ENCODE results near the gene TRAK1. TPM values are rescaled to one million over a fixed set of nuclear protein-coding genes. Genes with fewer than 3 reads are reported as not detected.

Gene TRAK1
- total and polyA plus RNA-seq, 2 of the 4 experiments (the other 2 are of a cell fraction) = 25.6 to 28.1 TPM

GRCh38 chr3:42250761-42251160 lies 159.6 kb downstream of the TRAK1 start:
- ATAC-seq (ENCODE audit: low read depth) (no peak), DNase-seq (no peak)
- no peak overlapping the region for H2AFZ ChIP-seq (replicated peaks; ENCODE audit: low read length, poor library complexity)
- H3K9ac ChIP-seq (ENCODE audit: low read depth, low read length) = no peak overlapping the region
- no peak overlapping the region for H3K4me3 ChIP-seq (ENCODE audit: insufficient read depth, low read depth, low read length)
- no peak overlapping the region for H3K4me2 ChIP-seq (ENCODE audit: low read depth, low read length)
- H3K9me3 ChIP-seq (ENCODE audit: control insufficient read depth, insufficient read depth, low read length) = no peaks in the 10 kb centered on the region
- no peak overlapping the region for H3K18ac ChIP-seq (ENCODE audit: low read depth, low read length)
- peaks cover 27% of the 10 kb centered on the region for H3K27me3 ChIP-seq (ENCODE audit: control insufficient read depth, insufficient read depth, low read length)
- H2AK9ac ChIP-seq (replicated peaks; ENCODE audit: low read depth, low read length, poor library complexity) = no peak overlapping the region
- no TSS peak for BruUV-seq (replicated peaks)
- no peaks in the 10 kb centered on the region for H3K36me3 ChIP-seq (ENCODE audit: control insufficient read depth, insufficient read depth, low read length)
- no peak overlapping the region for H2BK20ac ChIP-seq (ENCODE audit: low read depth, low read length)
- in situ Hi-C loops (cut with MboI; ENCODE audit: low sequenced_read_pairs) = loop anchor here (10.0 kb wide), 1 partner anchor 284 kb away; no protein-coding TSS in a partner anchor
- H2BK120ac ChIP-seq (ENCODE audit: low read depth, low read length) = no peak overlapping the region
- POLR2A ChIA-PET (ENCODE audit: unreplicated experiment) = no interaction called here
- no peak overlapping the region for H3K14ac ChIP-seq (replicated peaks; ENCODE audit: low read depth, low read length)
- H4K91ac ChIP-seq (ENCODE audit: insufficient read depth, low read depth, low read length) = no peak overlapping the region
- H3K4me1 ChIP-seq (ENCODE audit: control insufficient read depth, insufficient read depth, low read length) = no peaks in the 10 kb centered on the region; the same call in 1 of the 2 replicates
- intact Hi-C loops (cut with micrococcal nuclease) = no loop called here
- H3K79me1 ChIP-seq (ENCODE audit: low read depth in 1 of 2, low read length in 2 of 2) = no peaks in the 10 kb centered on the region
- H3K56ac ChIP-seq (ENCODE audit: extremely low read depth, insufficient read depth, low read length) = no peak overlapping the region
- no peak overlapping the region for H2BK15ac ChIP-seq (ENCODE audit: low read depth, low read length)
- H2AK5ac ChIP-seq (ENCODE audit: low read depth, low read length) = no peak overlapping the region
- no peak overlapping the region for H3K23ac ChIP-seq (ENCODE audit: low read depth, low read length)
- no peak overlapping the region for H4K8ac ChIP-seq (ENCODE audit: low read depth in 2 of 2, low read length in 2 of 2)
- TF ChIP-seq, protein P1, sequence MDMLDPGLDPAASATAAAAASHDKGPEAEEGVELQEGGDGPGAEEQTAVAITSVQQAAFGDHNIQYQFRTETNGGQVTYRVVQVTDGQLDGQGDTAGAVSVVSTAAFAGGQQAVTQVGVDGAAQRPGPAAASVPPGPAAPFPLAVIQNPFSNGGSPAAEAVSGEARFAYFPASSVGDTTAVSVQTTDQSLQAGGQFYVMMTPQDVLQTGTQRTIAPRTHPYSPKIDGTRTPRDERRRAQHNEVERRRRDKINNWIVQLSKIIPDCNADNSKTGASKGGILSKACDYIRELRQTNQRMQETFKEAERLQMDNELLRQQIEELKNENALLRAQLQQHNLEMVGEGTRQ (IDR thresholded peaks at IDR 0.05; ENCODE audit: low read depth, low read length) = no peak
- no peak for TF ChIP-seq CHD1 (IDR thresholded peaks at IDR 0.05; ENCODE audit: low read depth, low read length)
- TF ChIP-seq SMC3 (IDR thresholded peaks at IDR 0.05; ENCODE audit: low read depth, low read length) = no peak
- no peak for TF ChIP-seq MXI1 (IDR thresholded peaks at IDR 0.05; ENCODE audit: borderline replicate concordance, low read depth, low read length)
- no peak for TF ChIP-seq MAFK (IDR thresholded peaks at IDR 0.05; ENCODE audit: low read depth, low read length)
- TF ChIP-seq CEBPB (IDR thresholded peaks at IDR 0.05; ENCODE audit: low read depth, low read length) = no peak
- no peak for TF ChIP-seq RFX5 (IDR thresholded peaks at IDR 0.05; ENCODE audit: low read depth, low read length)
- TF ChIP-seq NFE2L2 (IDR thresholded peaks at IDR 0.05; ENCODE audit: low read depth, low read length) = no peak
- TF ChIP-seq FOS (IDR thresholded peaks at IDR 0.05; ENCODE audit: low read depth, low read length) = no peak
- TF ChIP-seq MAZ (IDR thresholded peaks at IDR 0.05; ENCODE audit: borderline replicate concordance, low read depth, low read length) = no peak
- TF ChIP-seq, protein P2, sequence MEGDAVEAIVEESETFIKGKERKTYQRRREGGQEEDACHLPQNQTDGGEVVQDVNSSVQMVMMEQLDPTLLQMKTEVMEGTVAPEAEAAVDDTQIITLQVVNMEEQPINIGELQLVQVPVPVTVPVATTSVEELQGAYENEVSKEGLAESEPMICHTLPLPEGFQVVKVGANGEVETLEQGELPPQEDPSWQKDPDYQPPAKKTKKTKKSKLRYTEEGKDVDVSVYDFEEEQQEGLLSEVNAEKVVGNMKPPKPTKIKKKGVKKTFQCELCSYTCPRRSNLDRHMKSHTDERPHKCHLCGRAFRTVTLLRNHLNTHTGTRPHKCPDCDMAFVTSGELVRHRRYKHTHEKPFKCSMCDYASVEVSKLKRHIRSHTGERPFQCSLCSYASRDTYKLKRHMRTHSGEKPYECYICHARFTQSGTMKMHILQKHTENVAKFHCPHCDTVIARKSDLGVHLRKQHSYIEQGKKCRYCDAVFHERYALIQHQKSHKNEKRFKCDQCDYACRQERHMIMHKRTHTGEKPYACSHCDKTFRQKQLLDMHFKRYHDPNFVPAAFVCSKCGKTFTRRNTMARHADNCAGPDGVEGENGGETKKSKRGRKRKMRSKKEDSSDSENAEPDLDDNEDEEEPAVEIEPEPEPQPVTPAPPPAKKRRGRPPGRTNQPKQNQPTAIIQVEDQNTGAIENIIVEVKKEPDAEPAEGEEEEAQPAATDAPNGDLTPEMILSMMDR (conservative IDR thresholded peaks at IDR 0.05; ENCODE audit: low read depth, low read length) = no peak
- TF ChIP-seq ELK1 (IDR thresholded peaks at IDR 0.05; ENCODE audit: borderline replicate concordance, low read depth, low read length) = no peak
- no peak for TF ChIP-seq BHLHE40 (IDR thresholded peaks at IDR 0.05; ENCODE audit: low read depth, low read length)
- TF ChIP-seq RCOR1 (IDR thresholded peaks at IDR 0.05; ENCODE audit: insufficient replicate concordance, low read length) = no peak
- TF ChIP-seq POLR2A (IDR thresholded peaks at IDR 0.05; ENCODE audit: low read depth, low read length) = no peak
- H3K27ac ChIP-seq (ENCODE audit: insufficient read depth, low read length) = no peak overlapping the region
- dilution Hi-C loops (cut with HindIII; ENCODE audit: low sequenced_read_pairs, unreplicated experiment) = no loop called here
- no peak overlapping the region for H3K4ac ChIP-seq (ENCODE audit: low read depth, low read length)
- H4K5ac ChIP-seq (ENCODE audit: low read depth, low read length) = no peak overlapping the region
- CTCF ChIA-PET = no interaction called here
- no peaks in the 10 kb centered on the region for H3K9me1 ChIP-seq (ENCODE audit: insufficient read depth, low read length)
- no peak overlapping the region for H2BK5ac ChIP-seq (ENCODE audit: low read depth, low read length, poor library complexity, severe bottlenecking)
- no peaks in the 10 kb centered on the region for H4K20me1 ChIP-seq (ENCODE audit: insufficient read depth, low read length)
- no CpG with 5 or more reads among the region's 1 CpG for WGBS, 2 experiments (ENCODE audit: extremely low coverage in 2 of 2, insufficient read length in 1 of 2)
